ENCODE results near the gene CDS2.
A peak's percentile ranks its signal among the peaks of the same experiment; 100 is the strongest.

Gene CDS2

GRCh38 chr20:5214826-5215225 is 88.0 kb downstream of the CDS2 start:
- H3K4me3 ChIP-seq (replicated peaks; ENCODE audit: low read depth, low read length) = no peak overlapping the region
- peak; percentile 3 for TF ChIP-seq CTCF (IDR thresholded peaks at IDR 0.05; ENCODE audit: low read depth, low read length, missing control alignments)
- DNase-seq (ENCODE audit: extremely low read depth, low read depth) = no peak

- DNase-seq (ENCODE audit: extremely low read depth, low read depth) = no peak
- no peak for TF ChIP-seq CTCF (IDR thresholded peaks at IDR 0.05; ENCODE audit: low read depth, low read length, missing control alignments)
- no peak overlapping the region for H3K4me3 ChIP-seq (replicated peaks; ENCODE audit: low read depth, low read length)
Observed at GRCh38 chr20:5215672-5216304, 89.0 kb downstream of the CDS2 start.

- DNase-seq (ENCODE audit: extremely low read depth, low read depth) = no peak
- H3K4me3 ChIP-seq (replicated peaks; ENCODE audit: low read depth, low read length) = no peak overlapping the region
- TF ChIP-seq CTCF (IDR thresholded peaks at IDR 0.05; ENCODE audit: low read depth, low read length, missing control alignments) = no peak
Observed at GRCh38 chr20:5216663-5217062, 89.9 kb downstream of the CDS2 start.

GRCh38 chr20:5217616-5218015 is 90.8 kb downstream of the CDS2 start:
- no peak for TF ChIP-seq CTCF (IDR thresholded peaks at IDR 0.05; ENCODE audit: low read depth, low read length, missing control alignments)
- DNase-seq (ENCODE audit: extremely low read depth, low read depth) = no peak

GRCh38 chr20:5220321-5221060 is 93.7 kb downstream of the CDS2 start:
- no peak for DNase-seq (ENCODE audit: extremely low read depth, low read depth)
- TF ChIP-seq CTCF (IDR thresholded peaks at IDR 0.05; ENCODE audit: low read depth, low read length, missing control alignments) = no peak
- no peak overlapping the region for H3K4me3 ChIP-seq (replicated peaks; ENCODE audit: low read depth, low read length)

More at GRCh38 chr20:5217616-5218015, 90.8 kb downstream of the CDS2 start:
- H3K4me3 ChIP-seq (replicated peaks; ENCODE audit: low read depth, low read length) = no peak overlapping the region

- no peak for DNase-seq (ENCODE audit: extremely low read depth, low read depth)
- no peak for TF ChIP-seq CTCF (IDR thresholded peaks at IDR 0.05; ENCODE audit: low read depth, low read length, missing control alignments)
- H3K4me3 ChIP-seq (replicated peaks; ENCODE audit: low read depth, low read length) = no peak overlapping the region
Observed at GRCh38 chr20:5221061-5221430, 94.2 kb downstream of the CDS2 start.
